Keratinocyte (primary cell): Measurements from ENCODE around the gene MAPKBP1. TPM values are rescaled to one million over a fixed set of nuclear protein-coding genes. Genes with fewer than 3 reads are reported as not detected.

Source experiments
- DNase-seq: peaks from one replicate; pipeline ENCODE4 v3.0.0-alpha.2; 2011; ENCODE audit warnings: low read depth, missing footprints, low spot score
- FAIRE-seq: peaks from 2 replicates; lab custom pipeline; 2011; peaks lifted over from hg19 to GRCh38; lab: Jason Lieb, UNC
- H2AFZ ChIP-seq: 2 replicates; pipeline ENCODE4 v1.6.0; 2012; ENCODE audit warnings: low read length, control low read depth, inconsistent platforms; ENCODE audit not compliant: control insufficient read depth
- H3K27ac ChIP-seq: 2 replicates; pipeline ENCODE4 v1.5.1; 2011; ENCODE audit warnings: low read length; ENCODE audit not compliant: control insufficient read depth, insufficient read depth
- H3K27me3 ChIP-seq: 3 replicates; pipeline ENCODE4 v1.6.0; 2011; ENCODE audit warnings: low read length; ENCODE audit not compliant: control insufficient read depth, insufficient read depth; ENCODE audit errors: extremely low read depth
- H3K36me3 ChIP-seq, 2 experiments: 2 replicates in 1 of 2; 3 replicates in 1 of 2; pipeline ENCODE4 v1.5.1; 2011; ENCODE audit warnings: low read length in 2 of 2, mild to moderate bottlenecking in 1 of 2; ENCODE audit not compliant: control insufficient read depth in 2 of 2, insufficient read depth in 2 of 2; ENCODE audit errors: extremely low read depth in 1 of 2
- H3K4me1 ChIP-seq: 3 replicates; pipeline ENCODE4 v1.5.1; 2011; ENCODE audit warnings: low read length; ENCODE audit not compliant: control insufficient read depth, insufficient read depth; ENCODE audit errors: extremely low read depth
- H3K4me2 ChIP-seq: 3 replicates; pipeline ENCODE4 v1.6.0; 2011; ENCODE audit warnings: low read depth, low read length; ENCODE audit not compliant: control insufficient read depth, insufficient read depth; ENCODE audit errors: extremely low read depth
- H3K4me3 ChIP-seq, 3 experiments: fragments of 200-600 bp in 1 of 3; sonication (generic) in 1 of 3; 2 replicates in 2 of 3; 3 replicates in 1 of 3; pipeline ENCODE4 v1.5.1; 2011 to 2016; ENCODE audit warnings: low read length in 3 of 3, mild to moderate bottlenecking in 3 of 3, control low read depth in 2 of 3, inconsistent platforms in 1 of 3, low read depth in 1 of 3, mixed read lengths in 1 of 3, mixed run types in 1 of 3, moderate library complexity in 1 of 3; ENCODE audit not compliant: control insufficient read depth in 2 of 3, insufficient read depth in 2 of 3; ENCODE audit errors: extremely low read depth in 1 of 3
- H3K79me2 ChIP-seq: 2 replicates; pipeline ENCODE4 v1.6.0; 2012; ENCODE audit warnings: low read length; ENCODE audit not compliant: control insufficient read depth, insufficient read depth
- H3K9ac ChIP-seq: 3 replicates; pipeline ENCODE4 v1.6.0; 2011; ENCODE audit warnings: low read length; ENCODE audit not compliant: control insufficient read depth, insufficient read depth; ENCODE audit errors: extremely low read depth
- H3K9me1 ChIP-seq: 3 replicates; pipeline ENCODE4 v1.6.0; 2011; ENCODE audit warnings: low read length; ENCODE audit not compliant: control insufficient read depth, insufficient read depth; ENCODE audit errors: extremely low read depth
- H3K9me3 ChIP-seq: 2 replicates; pipeline ENCODE4 v1.5.1; 2012; ENCODE audit warnings: low read depth, low read length; ENCODE audit not compliant: control insufficient read depth
- H4K20me1 ChIP-seq: 3 replicates; pipeline ENCODE4 v1.6.0; 2011; ENCODE audit warnings: low read length; ENCODE audit not compliant: control insufficient read depth, insufficient read depth; ENCODE audit errors: extremely low read depth
- CTCF ChIP-seq, 3 experiments: IDR thresholded peaks in 1 of 3; conservative IDR thresholded peaks in 1 of 3; optimal IDR thresholded peaks in 1 of 3; 2 replicates in 2 of 3; 3 replicates in 1 of 3; pipeline versions ENCODE3 to v1.5.1; 2011; ENCODE audit warnings: low read length in 3 of 3, mild to moderate bottlenecking in 3 of 3, moderate library complexity in 2 of 3, control low read depth in 1 of 3, inconsistent platforms in 1 of 3; ENCODE audit not compliant: insufficient read depth in 2 of 3; ENCODE audit errors: extremely low read depth in 1 of 3
- EZH2 ChIP-seq: IDR thresholded peaks from one replicate; pipeline ENCODE4 v1.6.1; 2012; ENCODE audit warnings: inconsistent platforms, mild to moderate bottlenecking, low read length, moderate library complexity
- dilution Hi-C: fragments of 300-500 bp; cut with MboI; formaldehyde crosslinking; loops from one replicate; pipeline ENCODE4 v1.7.0; 2020; ENCODE audit warnings: low sequenced_read_pairs; ENCODE audit not compliant: extremely low pct_ligation_motif_present
- polyA plus RNA-seq, 5 experiments: library from polyadenylated mRNA; depleted of rRNA in 3 of 5; stranded (reverse) in 3 of 5; stranded (forward) in 1 of 5; unstranded in 1 of 5; fragments of >200 nt; gene quantifications; 1 replicate in 1 of 5; 2 replicates in 3 of 5; 3 replicates in 1 of 5; pipeline versions ENCODE4 v1.2.1 to v1.2.3, GENCODE V29; 2011 to 2012; ENCODE audit warnings: missing spikeins in 2 of 5, low read depth in 1 of 5, low replicate concordance in 1 of 5

Gene MAPKBP1
- polyA plus RNA-seq, 1 donor (not counting 4 experiments of a cell fraction or from before 2014, with no cell fraction given): 18.3 TPM

- no peak overlapping the region for H3K9ac ChIP-seq
- H3K9me3 ChIP-seq: no peaks in the 10 kb centered on the region
- H3K27ac ChIP-seq: no peak overlapping the region
- no peak overlapping the region for H3K4me2 ChIP-seq
- H3K36me3 ChIP-seq: peaks cover 75 to 92% of the 10 kb centered on the region in 2 experiments
- no peak overlapping the region for H3K4me3 ChIP-seq
- no peaks in the 10 kb centered on the region for H3K4me1 ChIP-seq
- FAIRE-seq: no peak
- H3K27me3 ChIP-seq: no peaks in the 10 kb centered on the region
- H4K20me1 ChIP-seq: no peaks in the 10 kb centered on the region
- TF ChIP-seq CTCF (optimal IDR thresholded peaks at IDR 0.05 in 1 of 3, IDR thresholded peaks at IDR 0.05 in 1 of 3, conservative IDR thresholded peaks at IDR 0.05 in 1 of 3; ENCODE audit: extremely low read depth in 1 of 3, insufficient read depth in 2 of 3, low read length in 3 of 3) (no peak), EZH2 (no peak)
- H2AFZ ChIP-seq: no peak overlapping the region
- H3K79me2 ChIP-seq: peaks cover 6% of the 10 kb centered on the region
- no peak for DNase-seq
- dilution Hi-C loops: no loop called here
- H3K9me1 ChIP-seq: no peaks in the 10 kb centered on the region
Measured at GRCh38 chr15:41817327-41817726, 43.0 kb downstream of the MAPKBP1 start.

- H3K9me3 ChIP-seq: no peaks in the 10 kb centered on the region
- H3K9ac ChIP-seq: no peak overlapping the region
- dilution Hi-C loops: no loop called here
- no peaks in the 10 kb centered on the region for H3K9me1 ChIP-seq
- DNase-seq (no peak), FAIRE-seq (no peak)
- H4K20me1 ChIP-seq: no peaks in the 10 kb centered on the region
- no peaks in the 10 kb centered on the region for H3K4me1 ChIP-seq
- H2AFZ ChIP-seq: no peak overlapping the region
- H3K79me2 ChIP-seq: peaks cover 3% of the 10 kb centered on the region
- no peak overlapping the region for H3K27ac ChIP-seq
- H3K36me3 ChIP-seq: peaks cover 76 to 92% of the 10 kb centered on the region in 2 experiments
- no peak overlapping the region for H3K4me3 ChIP-seq
- no peak for TF ChIP-seq CTCF (optimal IDR thresholded peaks at IDR 0.05 in 1 of 3, IDR thresholded peaks at IDR 0.05 in 1 of 3, conservative IDR thresholded peaks at IDR 0.05 in 1 of 3; ENCODE audit: extremely low read depth in 1 of 3, insufficient read depth in 2 of 3, low read length in 3 of 3)
- TF ChIP-seq EZH2: no peak
- no peaks in the 10 kb centered on the region for H3K27me3 ChIP-seq
- H3K4me2 ChIP-seq: no peak overlapping the region
Measured at GRCh38 chr15:41817781-41818180, 43.5 kb downstream of the MAPKBP1 start.
